H54 (cell line): ENCODE measurements around the gene ASPM.

Experiments used
- DNase-seq: peaks from one replicate; pipeline ENCODE4 v3.0.0; 2011; ENCODE audit warnings: low spot score, mixed read lengths; ENCODE audit not compliant: insufficient read length
- FAIRE-seq: peaks from 3 replicates; lab custom pipeline; 2011; peaks lifted over from hg19 to GRCh38; lab: Jason Lieb, UNC
- POLR2A ChIP-seq: IDR thresholded peaks from 2 replicates; pipeline ENCODE4 v1.6.1; 2011; ENCODE audit warnings: low read depth, mild to moderate bottlenecking, low read length

The ASPM gene

DNA sequence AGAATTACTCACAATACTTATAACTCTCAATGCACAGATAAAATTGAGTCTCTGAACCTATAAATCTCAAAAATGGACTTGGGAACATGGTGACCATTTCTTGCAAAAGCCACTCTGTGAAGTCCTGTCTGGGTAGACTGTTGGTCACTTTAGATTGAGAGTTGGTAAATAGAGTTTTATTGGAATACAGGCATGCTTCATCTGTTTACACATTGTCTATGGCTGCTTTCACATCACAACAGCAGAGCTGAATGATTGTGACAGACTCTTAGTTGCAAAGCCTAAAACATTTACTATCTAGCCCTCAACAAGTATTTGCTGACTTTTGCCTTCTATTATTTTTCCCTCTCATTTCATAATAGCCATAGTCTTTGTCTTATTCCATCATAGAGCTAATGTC is 24.1 kb upstream of the ASPM start:
- FAIRE-seq (no peak), DNase-seq (no peak)
- TF ChIP-seq POLR2A, result no peak

DNA sequence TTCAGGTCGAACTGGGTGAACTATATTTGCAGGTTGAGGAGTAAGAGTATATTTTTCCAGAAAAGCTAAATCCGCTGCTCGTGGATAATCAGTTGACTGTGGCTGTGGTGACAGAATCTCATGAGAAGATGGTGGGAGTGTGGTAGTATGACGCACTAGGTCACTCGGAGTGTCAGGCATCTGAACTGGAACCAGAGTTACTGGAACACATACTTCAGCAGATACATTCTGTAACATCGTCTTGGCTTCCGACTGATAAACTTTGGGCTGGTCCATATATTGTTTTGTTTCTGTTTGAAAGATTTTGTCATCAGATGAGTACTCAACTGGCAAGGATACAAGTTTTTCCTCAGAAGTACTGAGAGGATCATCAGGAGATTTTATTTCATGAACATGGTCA is 13.0 kb upstream of the ASPM start:
- FAIRE-seq, result no peak
- TF ChIP-seq POLR2A, result no peak
- DNase-seq, result no peak

DNA sequence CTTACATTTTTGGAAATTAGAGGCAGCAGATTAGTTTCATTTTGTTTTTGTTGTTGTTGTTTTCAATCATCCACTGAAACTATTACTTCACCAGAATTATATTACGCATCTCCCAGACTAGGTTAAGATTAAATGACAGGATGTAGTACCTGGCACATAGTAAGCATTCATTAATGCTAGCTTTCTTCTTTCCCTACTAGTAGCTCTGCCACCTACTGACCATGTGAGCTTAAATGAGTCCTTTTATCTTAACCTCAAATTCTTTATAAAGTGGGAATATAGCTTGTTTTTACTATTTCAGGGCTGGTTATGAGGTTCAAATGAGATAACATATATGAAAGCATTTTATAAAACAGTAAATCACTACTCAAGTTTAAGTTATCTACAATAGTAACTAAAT is 10.2 kb upstream of the ASPM start:
- TF ChIP-seq POLR2A, result no peak
- FAIRE-seq, result peak; percentile 38
- no peak for DNase-seq

DNA sequence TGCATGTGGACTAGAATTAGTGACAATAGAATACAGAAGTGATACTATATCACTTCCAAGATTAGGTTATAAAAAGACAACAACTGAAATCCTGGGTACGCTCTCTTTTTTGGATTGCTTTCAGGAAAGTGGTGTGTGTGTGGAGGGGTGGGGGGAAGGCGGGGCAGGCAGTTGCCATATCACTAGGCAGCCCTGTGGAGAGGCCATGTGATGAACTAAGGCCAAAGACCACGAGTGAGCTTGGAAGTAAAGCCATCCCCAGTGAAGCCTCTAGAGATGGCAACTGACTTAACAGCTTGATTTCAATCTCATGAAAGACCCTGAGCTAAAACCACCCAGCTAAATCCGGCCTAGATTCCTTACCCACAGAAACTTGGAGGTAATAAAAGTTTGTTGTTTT is 6.2 kb upstream of the ASPM start:
- DNase-seq (no peak), FAIRE-seq (no peak)
- TF ChIP-seq POLR2A, result no peak

GRCh38 chr1:197151185-197151584 is 4.7 kb upstream of the ASPM start:
- TF ChIP-seq POLR2A, result no peak

DNA sequence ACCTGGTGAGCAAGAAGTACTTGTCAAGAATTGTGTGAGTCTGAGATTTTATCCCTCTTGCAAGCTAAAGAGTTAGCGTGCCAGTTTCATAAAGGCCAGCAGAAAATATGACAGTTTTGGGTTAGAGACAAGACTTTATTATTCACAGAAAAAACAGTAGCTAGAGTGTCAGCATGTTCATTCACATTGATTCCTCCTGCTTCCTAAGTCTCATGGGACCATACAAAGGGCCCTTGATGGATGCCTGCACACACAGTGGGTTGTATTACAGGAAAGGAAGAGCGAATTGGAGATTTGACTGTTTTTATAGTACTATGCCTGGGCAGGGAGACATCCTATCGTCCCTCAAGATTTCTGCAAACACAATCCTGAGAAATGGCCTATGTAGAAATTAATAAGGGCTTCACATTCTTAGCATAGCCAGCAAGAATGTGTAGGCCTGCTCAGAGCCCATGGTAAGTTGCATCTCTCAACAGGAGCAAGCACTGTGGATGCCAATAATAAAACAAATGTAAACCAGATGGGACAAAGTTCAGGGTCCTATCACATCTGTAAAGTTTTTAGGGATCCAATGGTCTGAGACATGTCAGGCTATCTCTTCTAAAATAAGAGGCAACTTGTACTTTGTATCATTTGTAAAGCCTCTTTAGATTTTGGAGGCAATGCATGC is 4.0 kb upstream of the ASPM start:
- TF ChIP-seq POLR2A, result no peak
- FAIRE-seq, result no peak
- DNase-seq, result no peak

More at GRCh38 chr1:197151185-197151584, 4.7 kb upstream of the ASPM start:
- DNase-seq, result no peak
- FAIRE-seq, result no peak

- DNase-seq (no peak), FAIRE-seq (no peak)
- no peak for TF ChIP-seq POLR2A
These were observed 2.9 kb upstream of the ASPM start for GRCh38 chr1:197149340-197149739.

GRCh38 chr1:197145446-197146024 is 934 bp downstream of the ASPM start:
- DNase-seq, result no peak
- TF ChIP-seq POLR2A, result no peak
- FAIRE-seq, result no peak

GRCh38 chr1:197144570-197145325 is 1.7 kb downstream of the ASPM start:
- FAIRE-seq, result peak; percentile 70
- DNase-seq, result no peak

GRCh38 chr1:197143276-197143675 is 3.2 kb downstream of the ASPM start:
- DNase-seq (no peak), FAIRE-seq (peak; percentile 50)
- no peak for TF ChIP-seq POLR2A

More at GRCh38 chr1:197144570-197145325, 1.7 kb downstream of the ASPM start:
- no peak for TF ChIP-seq POLR2A

DNA sequence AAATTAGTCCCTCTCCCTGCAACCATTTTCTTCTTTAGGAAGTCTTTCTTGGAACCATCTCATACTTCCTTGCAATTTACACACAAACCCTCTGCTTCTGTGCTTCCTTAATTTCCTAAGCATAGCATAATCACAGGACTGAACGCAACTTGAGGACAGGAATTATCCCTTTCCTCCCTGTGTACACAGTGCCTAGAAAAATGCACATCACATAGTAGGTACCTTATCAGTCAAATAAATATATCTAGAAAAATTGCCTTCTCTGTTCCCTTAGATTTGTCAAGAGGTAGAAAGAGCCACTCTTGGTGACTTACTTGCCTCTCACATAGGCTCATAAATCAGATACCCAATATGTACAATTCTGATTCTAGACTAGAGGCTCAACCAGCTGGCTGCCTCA is 4.9 kb downstream of the ASPM start:
- TF ChIP-seq POLR2A, result no peak
- DNase-seq, result no peak
- FAIRE-seq, result no peak

- no peak for FAIRE-seq
- no peak for DNase-seq
- no peak for TF ChIP-seq POLR2A
These were observed 6.3 kb downstream of the ASPM start for GRCh38 chr1:197140121-197140520.

GRCh38 chr1:197139169-197139568 is 7.3 kb downstream of the ASPM start:
- DNase-seq, result no peak
- no peak for TF ChIP-seq POLR2A
- FAIRE-seq, result no peak

DNA sequence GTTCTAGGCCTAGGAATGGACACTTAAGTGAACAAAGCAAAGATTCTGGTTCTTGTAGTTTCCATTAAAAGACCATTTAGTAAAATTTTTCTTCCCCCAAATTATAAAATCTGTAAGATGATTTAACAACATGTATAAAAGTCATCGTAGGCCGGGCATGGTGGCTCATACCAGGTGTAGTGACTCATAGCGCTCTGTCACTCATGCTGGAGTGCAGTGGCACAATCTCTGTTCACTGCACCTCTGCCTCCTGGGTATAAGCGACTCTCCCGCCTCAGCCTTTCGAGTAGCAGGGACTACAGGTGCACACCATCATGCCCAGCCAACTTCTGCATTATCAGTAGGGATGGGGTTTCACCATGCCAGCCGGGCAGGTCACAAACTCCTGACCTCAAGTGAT is 9.1 kb downstream of the ASPM start:
- TF ChIP-seq POLR2A, result no peak
- DNase-seq (no peak), FAIRE-seq (peak; percentile 20)
